Natural killer cell (primary cell): ENCODE measurements around the gene CRYGN. TPM values are rescaled to one million over a fixed set of nuclear protein-coding genes. Genes with fewer than 3 reads are reported as not detected.

Experiments used
- ATAC-seq, 3 donors: fragments of 150-1000 bp in 2 of 3; fragments of 200-7000 bp in 1 of 3; cut with Tn5 transposase; 1 replicate in 1 of 3; 2 replicates in 2 of 3; pipeline ENCODE4 v1.10.0; 2021; ENCODE audit warnings: mild to moderate bottlenecking in 2 of 3, moderate library complexity in 2 of 3
- DNase-seq, 2 donors: peaks; one replicate each; pipeline versions ENCODE4 v3.0.0 to v3.0.0-alpha.2; 2013 to 2021; ENCODE audit warnings: mixed read lengths in 1 of 2
- H3K27ac ChIP-seq: one replicate; pipeline ENCODE4 v1.5.1; 2013; ENCODE audit warnings: mild to moderate bottlenecking, low read length
- H3K27me3 ChIP-seq: one replicate; pipeline ENCODE4 v1.6.1; 2013; ENCODE audit warnings: low read length; ENCODE audit not compliant: control insufficient read depth, insufficient read depth
- H3K36me3 ChIP-seq: one replicate; pipeline ENCODE4 v1.6.1; 2013; ENCODE audit warnings: low read length; ENCODE audit not compliant: control insufficient read depth, insufficient read depth
- H3K4me1 ChIP-seq: one replicate; pipeline ENCODE4 v1.6.1; 2013; ENCODE audit warnings: low read length; ENCODE audit not compliant: control insufficient read depth, insufficient read depth
- H3K4me3 ChIP-seq: one replicate; pipeline ENCODE4 v1.5.1; 2013; ENCODE audit warnings: low read length
- H3K9me3 ChIP-seq: one replicate; pipeline ENCODE4 v1.6.1; 2013; ENCODE audit warnings: low read length; ENCODE audit not compliant: control insufficient read depth, insufficient read depth
- H3K27ac Mint-ChIP-seq, 2 donors: one replicate each; pipeline ENCODE4 v1.8.0; 2022; ENCODE audit warnings: mild to moderate bottlenecking in 2 of 2, mixed read lengths in 2 of 2, moderate library complexity in 1 of 2
- H3K27me3 Mint-ChIP-seq, 2 donors: one replicate each; pipeline ENCODE4 v1.8.0; 2022; ENCODE audit warnings: low read depth in 2 of 2, mixed read lengths in 2 of 2
- H3K36me3 Mint-ChIP-seq: one replicate; pipeline ENCODE4 v1.8.0; 2022; ENCODE audit warnings: mixed read lengths
- H3K4me1 Mint-ChIP-seq, 2 donors: one replicate each; pipeline ENCODE4 v1.8.0; 2022; ENCODE audit warnings: mixed read lengths in 2 of 2
- H3K4me3 Mint-ChIP-seq: one replicate; pipeline ENCODE4 v1.8.0; 2022; ENCODE audit warnings: mild to moderate bottlenecking, moderate library complexity, mixed read lengths
- H3K9me3 Mint-ChIP-seq, 2 donors: one replicate each; pipeline ENCODE4 v1.8.0; 2022; ENCODE audit warnings: mixed read lengths in 2 of 2
- WGBS: methylation state at CpG from one replicate; pipeline ENCODE4 v1.1.7; 2013; ENCODE audit warnings: missing lambda C conversion rate; ENCODE audit not compliant: insufficient coverage; 5-methylcytosine and 5-hydroxymethylcytosine counted together
- intact Hi-C: fragments of 100-400 bp; cut with micrococcal nuclease; formaldehyde crosslinking; loops from one replicate; pipeline ENCODE4 v1.14.2; 2022
- total RNA-seq, 4 donors: library from RNA; stranded (reverse); fragments of 120-200 nt in 1 of 4; gene quantifications; one replicate each; pipeline versions ENCODE4 v1.2.3 to v1.2.4, GENCODE V29; 2013 to 2022
- TF ChIP-seq, protein P1 (sequence below): fragments of 200-600 bp; IDR thresholded peaks from one replicate; pipeline ENCODE4 v1.8.0; 2022; ENCODE audit warnings: antibody characterized with exemption

Gene CRYGN
- total RNA-seq, 3 donors from 2014 or later (not counting 1 experiment from before 2014, with no cell fraction given) = not detected

- Mint-ChIP-seq H3K27me3 (no peaks in the 10 kb centered on the region), H3K4me1 (peaks cover 0 to 4% of the 10 kb centered on the region in 2 donors), H3K4me3 (no peak overlapping the region), H3K9me3 (no peaks in the 10 kb centered on the region), H3K27ac (no peak overlapping the region), H3K36me3 (no peaks in the 10 kb centered on the region)
- Histone ChIP-seq H3K9me3 (no peaks in the 10 kb centered on the region), H3K4me3 (no peak overlapping the region), H3K4me1 (no peaks in the 10 kb centered on the region), H3K27ac (no peak overlapping the region), H3K27me3 (no peaks in the 10 kb centered on the region), H3K36me3 (no peaks in the 10 kb centered on the region)
- intact Hi-C loops = no loop called here
- TF ChIP-seq, protein P1, sequence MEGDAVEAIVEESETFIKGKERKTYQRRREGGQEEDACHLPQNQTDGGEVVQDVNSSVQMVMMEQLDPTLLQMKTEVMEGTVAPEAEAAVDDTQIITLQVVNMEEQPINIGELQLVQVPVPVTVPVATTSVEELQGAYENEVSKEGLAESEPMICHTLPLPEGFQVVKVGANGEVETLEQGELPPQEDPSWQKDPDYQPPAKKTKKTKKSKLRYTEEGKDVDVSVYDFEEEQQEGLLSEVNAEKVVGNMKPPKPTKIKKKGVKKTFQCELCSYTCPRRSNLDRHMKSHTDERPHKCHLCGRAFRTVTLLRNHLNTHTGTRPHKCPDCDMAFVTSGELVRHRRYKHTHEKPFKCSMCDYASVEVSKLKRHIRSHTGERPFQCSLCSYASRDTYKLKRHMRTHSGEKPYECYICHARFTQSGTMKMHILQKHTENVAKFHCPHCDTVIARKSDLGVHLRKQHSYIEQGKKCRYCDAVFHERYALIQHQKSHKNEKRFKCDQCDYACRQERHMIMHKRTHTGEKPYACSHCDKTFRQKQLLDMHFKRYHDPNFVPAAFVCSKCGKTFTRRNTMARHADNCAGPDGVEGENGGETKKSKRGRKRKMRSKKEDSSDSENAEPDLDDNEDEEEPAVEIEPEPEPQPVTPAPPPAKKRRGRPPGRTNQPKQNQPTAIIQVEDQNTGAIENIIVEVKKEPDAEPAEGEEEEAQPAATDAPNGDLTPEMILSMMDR = no peak
- no peak for DNase-seq
- ATAC-seq = no peak
- WGBS = 88% methylated on average over 19 of the region's 19 CpGs
These were observed 41.3 kb downstream of the CRYGN start for GRCh38 chr7:151398446-151399304.

DNA sequence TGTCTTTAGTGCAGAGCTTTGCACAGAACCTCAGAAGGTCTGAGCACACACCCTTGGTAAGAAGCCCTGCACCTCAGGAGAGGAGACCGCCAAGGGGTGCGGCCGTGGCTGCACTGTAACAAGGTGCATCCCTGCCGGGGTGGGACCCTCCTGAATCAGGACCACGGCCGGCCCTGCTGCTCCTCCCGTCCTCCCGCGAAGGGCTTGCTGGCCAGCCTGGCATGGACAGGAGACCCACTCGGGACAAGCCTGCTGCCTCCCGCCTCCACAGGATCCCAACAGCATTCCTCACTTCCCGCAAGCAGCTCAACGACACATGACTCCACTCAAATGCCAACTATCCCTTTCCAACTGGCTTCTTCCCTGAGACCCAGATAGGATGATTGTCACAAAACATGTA, 42.9 kb downstream of the CRYGN start:
- H3K27me3 Mint-ChIP-seq = no peaks in the 10 kb centered on the region
- no peak overlapping the region for H3K4me3 Mint-ChIP-seq
- no peak for DNase-seq
- peaks cover 0 to 4% of the 10 kb centered on the region in 2 donors for H3K4me1 Mint-ChIP-seq
- no peak for ATAC-seq
- H3K36me3 Mint-ChIP-seq = no peaks in the 10 kb centered on the region
- 88% methylated on average over 13 of the region's 13 CpGs for WGBS
- no peaks in the 10 kb centered on the region for H3K36me3 ChIP-seq
- intact Hi-C loops = no loop called here
- no peaks in the 10 kb centered on the region for H3K4me1 ChIP-seq
- no peaks in the 10 kb centered on the region for H3K27me3 ChIP-seq
- no peak overlapping the region for H3K27ac ChIP-seq
- H3K9me3 Mint-ChIP-seq = no peaks in the 10 kb centered on the region
- no peak overlapping the region for H3K4me3 ChIP-seq
- H3K9me3 ChIP-seq = no peaks in the 10 kb centered on the region
- TF ChIP-seq, protein P1 = no peak
- H3K27ac Mint-ChIP-seq = no peak overlapping the region

DNA sequence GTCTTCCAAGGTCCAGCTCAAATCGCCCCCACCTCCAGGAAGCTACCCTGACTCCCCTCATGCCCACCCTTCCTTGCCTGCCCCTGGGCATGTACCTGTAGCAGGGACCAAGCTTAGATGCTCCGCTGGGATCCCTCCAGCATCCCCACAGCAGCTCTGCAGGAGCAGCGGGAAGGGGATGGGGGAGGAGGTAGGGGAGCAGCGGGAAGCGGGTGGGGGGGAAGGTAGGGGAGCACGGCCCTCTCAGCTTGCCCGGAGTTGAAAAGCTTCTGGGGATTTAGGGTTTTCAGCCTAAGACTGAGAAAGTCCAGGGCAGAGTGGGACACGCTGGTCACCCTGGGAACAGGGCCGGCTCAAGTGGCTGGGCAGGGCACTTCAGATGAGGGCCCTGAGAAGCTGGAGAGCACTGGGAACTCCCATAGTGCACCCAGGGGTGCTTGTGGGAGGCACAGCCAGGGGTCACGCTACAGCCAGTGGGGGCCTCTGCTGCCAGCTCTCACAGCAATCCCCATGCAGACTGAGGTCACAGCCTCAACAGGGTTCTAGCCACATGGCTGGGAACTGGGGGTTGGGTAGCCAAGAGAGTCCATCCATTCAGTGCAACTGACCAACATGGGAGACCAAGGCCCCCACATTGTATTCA, 43.5 kb downstream of the CRYGN start:
- peaks cover 0 to 4% of the 10 kb centered on the region in 2 donors for H3K4me1 Mint-ChIP-seq
- no peaks in the 10 kb centered on the region for H3K4me1 ChIP-seq
- H3K9me3 Mint-ChIP-seq = no peaks in the 10 kb centered on the region
- no peak overlapping the region for H3K27ac ChIP-seq
- no peak overlapping the region for H3K4me3 ChIP-seq
- TF ChIP-seq, protein P1 = no peak
- no peaks in the 10 kb centered on the region for H3K9me3 ChIP-seq
- no peak for ATAC-seq
- no peak overlapping the region for H3K4me3 Mint-ChIP-seq
- intact Hi-C loops = no loop called here
- no peak overlapping the region for H3K27ac Mint-ChIP-seq
- H3K36me3 Mint-ChIP-seq = no peaks in the 10 kb centered on the region
- H3K27me3 ChIP-seq = no peaks in the 10 kb centered on the region
- 89% methylated on average over 10 of the region's 10 CpGs for WGBS
- no peaks in the 10 kb centered on the region for H3K27me3 Mint-ChIP-seq
- no peaks in the 10 kb centered on the region for H3K36me3 ChIP-seq
- DNase-seq = no peak
